ENCODE results near the gene HSPG2.
"Not testable (repeated sequence)": the region's sequence is repeated elsewhere in the genome, so short reads cannot be mapped to it uniquely, and the experiment has no call there.

HSPG2 gene

DNA sequence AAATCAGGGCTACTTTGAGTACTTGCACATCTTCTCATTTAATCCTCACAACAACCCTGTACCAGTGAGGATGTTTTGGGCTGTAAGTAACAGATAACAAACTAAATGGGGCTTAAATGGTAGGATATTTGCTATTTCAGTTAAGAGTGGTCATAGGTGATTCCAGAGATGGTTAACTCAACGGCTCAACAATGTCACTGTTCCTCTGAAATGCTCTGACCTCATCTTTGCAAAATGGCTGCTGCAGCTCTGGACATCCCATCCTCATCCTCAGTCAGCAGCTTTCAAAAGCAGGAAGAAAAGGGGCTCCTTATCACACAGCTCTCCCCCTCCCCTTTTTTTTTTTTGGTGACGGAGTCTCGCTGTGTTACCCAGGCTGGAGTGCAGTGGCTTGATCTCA, 123.6 kb downstream of the HSPG2 start:
- in situ Hi-C loops (cut with MboI; ENCODE audit: low sequenced_read_pairs): no loop called here

GRCh38 chr1:21811875-21812305, 125.2 kb downstream of the HSPG2 start, which contains the start of gene LDLRAD2:
Gene LDLRAD2 (plus strand): TSS chr1:21812265. CDS start chr1:21812452, 187 bp downstream.
- in situ Hi-C loops (cut with MboI; ENCODE audit: low sequenced_read_pairs): no loop called here

GRCh38 chr1:21804536-21804935, 132.6 kb downstream of the HSPG2 start:
- in situ Hi-C loops (cut with MboI; ENCODE audit: low sequenced_read_pairs): no loop called here

GRCh38 chr1:21801100-21801499, 136.0 kb downstream of the HSPG2 start:
- in situ Hi-C loops (cut with MboI; ENCODE audit: low sequenced_read_pairs): no loop called here

DNA sequence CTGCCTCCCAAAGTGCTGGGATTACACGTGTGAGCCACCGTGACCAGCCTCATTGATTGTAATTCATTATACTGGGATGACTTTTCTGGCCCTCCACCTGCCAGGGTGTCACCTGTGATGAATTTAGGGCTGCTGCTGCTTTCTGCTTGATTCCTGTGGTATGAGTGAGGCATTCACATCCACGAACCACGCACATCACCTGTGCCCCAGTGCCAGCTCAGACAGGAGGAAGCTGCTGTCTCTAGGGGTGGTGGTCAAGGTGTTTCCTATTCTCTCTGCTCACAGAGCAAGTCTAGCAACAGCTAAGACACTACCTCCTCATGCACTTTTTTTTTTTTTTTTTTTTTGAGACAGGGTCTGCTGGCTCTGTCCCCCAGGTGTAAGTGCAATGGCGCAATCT, 137.4 kb downstream of the HSPG2 start:
- in situ Hi-C loops (cut with MboI; ENCODE audit: low sequenced_read_pairs): no loop called here

DNA sequence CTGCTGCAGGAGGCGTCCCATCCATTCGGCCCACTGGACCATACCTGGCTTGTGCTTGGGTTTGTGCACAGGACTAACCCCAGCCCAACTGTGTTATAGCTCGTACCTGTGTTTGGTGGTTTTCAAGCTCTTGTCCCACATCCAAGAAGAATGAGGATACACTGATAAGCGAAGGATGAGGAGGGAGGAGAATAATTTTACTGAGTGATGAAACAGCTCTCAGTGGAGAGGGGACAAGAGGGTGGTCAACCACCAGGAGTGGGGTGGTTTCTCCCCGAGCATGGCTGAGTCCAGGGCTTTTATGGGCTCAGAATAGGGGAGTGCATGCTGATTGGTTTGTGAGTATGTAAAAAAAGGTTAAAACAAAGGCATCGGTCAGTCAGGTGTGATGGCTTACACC, 142.0 kb downstream of the HSPG2 start:
- in situ Hi-C loops (cut with MboI; ENCODE audit: low sequenced_read_pairs): no loop called here

DNA sequence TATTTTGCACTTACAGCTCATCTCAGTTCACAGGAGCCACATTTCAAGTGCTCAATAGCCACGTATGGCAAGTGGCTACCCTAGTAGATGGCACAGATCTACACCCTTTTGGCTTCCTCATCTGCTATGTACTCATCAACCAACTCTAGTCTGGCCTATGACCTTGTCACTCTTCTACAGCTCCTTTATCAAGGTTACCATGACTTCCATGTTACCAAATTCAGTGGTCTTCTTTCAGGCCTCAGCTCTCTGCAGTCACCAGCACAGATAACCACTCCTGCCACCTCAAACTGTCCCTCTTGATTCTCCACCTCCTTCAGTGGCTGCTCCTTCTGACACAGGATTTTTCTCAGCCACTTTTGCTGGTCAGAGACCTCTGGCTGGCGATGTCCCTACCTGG, 142.5 kb downstream of the HSPG2 start:
- in situ Hi-C loops (cut with MboI; ENCODE audit: low sequenced_read_pairs): no loop called here

- in situ Hi-C loops (cut with MboI; ENCODE audit: low sequenced_read_pairs): no loop called here
Observed at GRCh38 chr1:21793104-21793503, 144.0 kb downstream of the HSPG2 start.

- in situ Hi-C loops (cut with MboI; ENCODE audit: low sequenced_read_pairs): no loop called here
Observed at GRCh38 chr1:21786640-21787039, 150.5 kb downstream of the HSPG2 start.

DNA sequence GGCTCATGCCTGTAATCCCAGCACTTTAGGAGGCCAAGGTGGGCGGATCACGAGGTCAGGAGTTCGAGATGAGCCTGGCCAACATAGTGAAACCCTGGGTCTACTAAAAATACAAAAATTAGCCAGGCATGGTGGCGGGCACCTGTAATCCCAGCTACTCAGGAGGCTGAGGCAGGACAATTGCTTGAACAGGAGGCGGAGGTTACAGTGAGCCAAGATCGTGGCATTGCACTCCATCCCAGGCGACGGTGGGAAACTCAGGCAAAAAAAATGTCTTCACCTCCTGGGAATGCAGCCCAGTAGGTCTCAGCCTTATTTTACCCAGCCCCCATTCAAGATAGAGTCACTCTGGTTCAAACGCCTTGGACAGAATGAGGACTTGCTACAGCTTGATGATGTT, 151.3 kb downstream of the HSPG2 start:
- in situ Hi-C loops (cut with MboI; ENCODE audit: low sequenced_read_pairs): not testable (repeated sequence)

DNA sequence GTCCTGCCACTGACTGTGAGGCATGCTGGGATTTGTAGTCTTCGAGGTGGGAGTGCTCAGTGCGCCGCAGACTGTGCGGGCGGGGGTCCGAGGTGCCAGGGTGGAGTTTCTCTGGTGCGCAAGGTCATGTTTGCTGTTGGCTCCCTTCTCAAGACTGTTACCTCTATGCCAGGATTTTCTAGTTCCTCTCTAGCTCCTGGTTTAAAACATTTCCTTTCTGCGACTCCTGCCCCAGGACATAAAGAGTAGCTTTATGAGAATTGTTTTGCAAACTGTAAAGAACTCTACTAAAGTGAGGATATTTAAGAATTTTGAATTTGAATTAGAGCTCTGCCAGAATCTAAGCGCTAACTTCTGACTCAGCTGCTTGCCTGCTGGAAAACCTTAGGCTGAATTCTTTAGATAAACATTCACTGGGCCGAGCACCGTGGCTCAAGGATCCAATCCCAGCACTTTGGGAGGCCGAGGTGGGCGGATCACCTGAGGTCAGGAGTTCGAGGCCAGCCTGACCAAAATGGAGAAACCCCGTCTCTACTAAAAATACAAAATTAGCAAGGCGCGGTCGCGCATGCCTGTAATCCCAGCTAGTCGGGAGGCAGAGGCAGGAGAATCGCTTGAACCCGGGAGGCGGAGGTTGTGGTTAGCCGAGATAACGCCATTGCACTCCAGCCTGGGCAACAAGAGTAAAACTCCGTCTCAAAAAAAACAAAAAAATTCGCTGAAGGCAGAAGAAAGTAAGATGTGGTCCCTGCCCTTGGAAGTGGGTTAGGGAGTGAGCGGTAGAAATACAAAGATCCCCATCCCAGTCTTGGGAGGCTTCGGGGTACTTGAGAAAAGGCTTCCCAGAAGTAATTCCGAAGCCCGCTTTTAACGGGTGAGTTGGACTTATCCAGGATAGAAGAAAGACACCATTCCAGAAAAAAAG, 153.2 kb downstream of the HSPG2 start:
- in situ Hi-C loops (cut with MboI; ENCODE audit: low sequenced_read_pairs): no loop called here

DNA sequence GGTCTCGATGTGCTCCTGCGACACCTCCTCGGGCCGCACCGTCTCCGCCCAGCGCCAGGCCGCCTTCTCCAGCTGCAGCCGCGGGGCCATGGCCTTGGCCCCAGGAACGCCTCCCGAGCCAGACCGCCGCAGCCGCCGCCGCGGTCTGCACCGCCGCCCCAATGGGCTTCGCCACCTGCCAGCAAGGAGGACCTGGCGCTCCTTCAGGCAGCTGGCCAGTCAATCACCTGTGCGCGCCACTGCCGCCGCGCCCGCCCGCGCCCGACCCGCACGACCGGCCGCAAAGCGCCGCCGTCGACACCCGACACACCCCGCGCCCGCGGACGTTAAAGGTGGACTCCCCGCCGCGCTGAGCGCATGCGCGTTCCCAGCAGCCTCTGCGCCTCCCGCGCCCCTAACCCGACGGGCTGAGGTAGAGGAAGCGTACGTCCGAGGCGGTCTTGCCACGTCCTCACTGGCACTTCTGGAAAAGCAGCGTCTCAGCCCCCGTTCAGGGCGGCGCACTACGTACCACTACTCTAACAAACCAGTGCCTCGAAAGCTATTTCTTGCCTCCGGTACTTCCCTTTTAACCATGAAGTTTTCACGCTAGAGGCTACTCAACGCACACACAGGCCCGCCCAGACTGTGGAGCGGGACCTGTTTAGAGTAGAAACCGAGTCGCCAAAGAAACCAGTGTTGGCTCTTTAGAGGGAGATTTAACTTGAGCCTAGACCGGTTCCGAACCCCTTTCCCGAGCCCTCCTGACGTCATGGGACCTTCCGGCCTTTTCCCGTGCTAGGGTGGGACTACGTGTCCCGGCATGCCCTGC, 154.0 kb downstream of the HSPG2 start, which contains the start of gene USP48:
Gene USP48, minus strand, starts transcription at position 282 of the 811 bp plus-strand sequence. Its CDS starts 192 bp downstream, at position 90.
- in situ Hi-C loops (cut with MboI; ENCODE audit: low sequenced_read_pairs): no loop called here

DNA sequence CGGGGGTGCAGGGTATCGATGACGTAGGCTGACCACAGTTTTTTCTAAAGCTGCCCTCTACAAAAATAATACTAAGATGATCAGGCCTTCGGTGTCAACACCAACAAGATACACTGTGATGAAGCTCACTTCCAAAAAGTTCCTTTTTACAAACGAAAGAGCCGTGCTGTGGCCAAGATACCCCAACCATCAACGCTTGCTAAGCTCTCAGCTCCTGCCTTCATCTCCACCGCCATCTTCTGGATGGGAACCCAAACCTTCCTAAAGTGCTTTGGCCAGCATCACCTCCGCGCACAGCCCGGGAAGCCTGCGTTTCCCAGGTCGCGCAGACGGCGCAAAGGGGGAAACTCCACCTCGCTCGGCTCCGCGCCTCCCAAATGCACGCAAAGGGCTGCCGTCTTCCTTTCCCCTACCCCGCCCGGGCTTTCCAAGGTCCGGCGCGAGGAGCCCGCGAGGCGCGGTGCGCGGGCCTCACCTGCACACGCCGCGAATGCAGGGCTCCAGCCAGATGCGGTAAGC, 154.7 kb downstream of the HSPG2 start:
- in situ Hi-C loops (cut with MboI; ENCODE audit: low sequenced_read_pairs): no loop called here

DNA sequence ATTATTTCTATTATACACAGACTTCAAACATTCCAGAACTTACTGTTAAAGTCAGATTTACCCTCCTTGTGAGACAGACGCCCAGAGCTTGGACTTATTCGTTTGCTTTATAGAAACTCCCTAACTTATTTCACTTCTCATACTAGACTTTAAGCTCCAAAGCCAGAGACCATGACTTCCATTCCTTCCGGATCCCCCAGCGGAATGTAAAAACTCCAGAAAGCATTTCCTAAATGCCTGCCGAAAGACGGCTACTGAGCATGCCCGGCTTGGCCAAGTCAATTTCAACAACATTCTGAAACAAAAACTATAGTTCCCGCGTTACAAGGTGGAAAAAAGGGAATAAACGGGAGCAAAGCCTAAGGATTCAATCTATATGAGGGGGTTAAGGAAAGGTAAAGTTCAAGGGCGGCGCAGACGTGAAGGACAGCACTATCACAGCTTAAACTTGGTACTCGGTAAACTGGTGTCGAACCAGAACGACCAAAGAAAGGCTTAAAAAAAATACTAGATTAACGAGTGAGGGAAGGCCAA, 155.2 kb downstream of the HSPG2 start:
- in situ Hi-C loops (cut with MboI; ENCODE audit: low sequenced_read_pairs): no loop called here

DNA sequence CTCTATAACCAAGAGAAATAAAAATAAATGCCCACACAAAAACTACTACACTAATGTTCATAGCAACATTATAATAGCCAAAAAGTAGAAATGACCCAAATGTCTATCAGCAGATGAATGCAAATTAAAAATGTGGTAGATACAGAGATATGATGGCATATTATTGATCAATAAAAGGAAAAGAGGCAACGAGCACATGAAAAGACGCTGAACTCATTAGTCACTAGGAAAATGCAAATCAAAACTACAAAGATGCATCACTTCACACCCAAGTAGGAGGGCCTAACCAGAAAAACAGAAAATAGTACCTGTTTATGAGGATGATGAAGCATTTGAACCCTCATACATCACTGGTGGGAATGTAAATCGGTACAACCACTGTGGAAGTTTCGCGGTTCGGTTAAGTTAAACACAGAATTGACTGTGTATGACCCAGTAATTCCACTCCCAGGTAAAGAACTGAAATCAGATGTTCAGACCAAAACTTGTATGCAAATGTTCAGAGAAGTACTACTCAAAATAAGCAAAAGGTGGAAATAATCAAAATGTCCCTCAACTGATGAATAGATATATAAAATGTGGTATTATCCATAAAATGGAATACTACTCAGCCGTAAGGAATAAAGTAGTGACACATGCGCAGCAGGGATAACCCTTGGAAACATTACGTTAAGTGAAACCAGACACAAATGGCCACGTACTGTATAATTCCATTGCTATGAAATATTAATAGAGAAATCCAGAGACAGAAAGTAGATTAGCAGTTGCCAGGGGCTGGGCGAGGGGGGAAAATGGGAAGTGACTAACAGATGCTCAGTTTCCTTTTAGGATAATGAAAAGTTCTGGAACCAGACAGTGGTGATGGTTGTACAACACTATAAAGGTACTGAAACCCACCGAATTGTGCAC, 157.2 kb downstream of the HSPG2 start:
- in situ Hi-C loops (cut with MboI; ENCODE audit: low sequenced_read_pairs): no loop called here

DNA sequence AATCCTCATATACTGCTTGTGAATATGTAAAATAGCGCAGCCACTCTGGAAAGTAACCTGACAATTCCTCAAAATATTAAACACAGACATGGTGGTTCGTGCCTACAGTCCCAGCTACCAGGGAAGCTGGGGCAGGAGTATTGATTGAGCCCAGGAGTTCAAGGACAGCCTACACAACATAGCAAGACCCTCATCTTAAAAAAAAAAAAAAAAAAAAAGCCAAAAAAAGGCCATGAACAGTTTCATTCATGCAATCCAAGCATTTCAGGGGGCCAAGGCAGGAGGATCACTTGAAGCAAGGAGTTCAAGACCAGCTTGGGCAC, 158.7 kb downstream of the HSPG2 start:
- in situ Hi-C loops (cut with MboI; ENCODE audit: low sequenced_read_pairs): no loop called here

GRCh38 chr1:21776925-21777324, 160.2 kb downstream of the HSPG2 start:
- in situ Hi-C loops (cut with MboI; ENCODE audit: low sequenced_read_pairs): not testable (repeated sequence)

DNA sequence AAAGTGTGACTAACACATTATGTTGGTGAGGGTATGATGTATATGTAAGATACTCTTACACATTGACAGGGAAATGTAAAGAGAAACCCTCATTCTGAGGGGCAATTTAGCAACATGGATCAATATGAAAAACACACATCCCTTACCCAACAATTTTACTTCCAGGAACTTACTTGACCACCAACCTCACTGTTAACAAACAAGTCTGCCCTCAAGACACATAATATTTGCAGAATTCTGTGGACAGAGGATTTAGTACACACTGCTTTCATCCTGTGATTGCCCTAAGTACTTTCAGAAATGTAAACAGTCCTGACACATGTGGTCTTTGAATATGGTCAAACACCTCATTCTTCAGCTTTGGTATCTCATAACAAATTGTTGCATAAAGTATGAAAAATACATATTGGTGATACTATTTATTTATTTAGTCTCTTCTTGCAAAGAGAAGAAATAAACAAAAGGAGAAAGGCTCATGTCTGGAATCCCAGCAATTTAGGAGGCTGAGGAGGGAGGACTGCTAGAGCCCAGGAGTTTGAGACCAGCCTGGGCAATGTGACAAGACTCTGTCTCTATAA, 161.0 kb downstream of the HSPG2 start:
- in situ Hi-C loops (cut with MboI; ENCODE audit: low sequenced_read_pairs): no loop called here

DNA sequence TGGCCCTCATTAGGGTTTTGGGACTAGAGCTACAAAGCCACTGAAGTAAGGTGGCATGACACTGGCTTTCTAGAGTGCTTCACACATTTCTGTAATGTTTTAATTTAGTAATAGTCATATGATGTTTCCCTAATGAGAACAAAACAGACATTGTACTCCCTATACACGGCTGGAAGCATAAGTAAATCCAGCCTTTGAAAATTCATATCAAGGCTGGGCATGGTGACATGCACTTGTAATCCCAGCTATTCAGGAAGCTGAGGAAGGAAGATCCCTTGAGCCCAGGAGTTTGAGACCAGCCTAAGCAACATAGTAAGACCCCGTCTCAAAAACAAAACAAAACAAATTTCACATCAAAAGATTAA, 161.6 kb downstream of the HSPG2 start:
- in situ Hi-C loops (cut with MboI; ENCODE audit: low sequenced_read_pairs): no loop called here
